Fibroblast of pulmonary artery (primary cell): Measurements from ENCODE around the gene FAM193B.

Source experiments
- DNase-seq: peaks from one replicate; pipeline ENCODE4 v3.0.0-alpha.2; 2010; ENCODE audit warnings: low read depth
- H3K4me3 ChIP-seq: replicated peaks from 2 replicates; pipeline ENCODE4 v1.5.1; 2011; ENCODE audit warnings: low read depth, mild to moderate bottlenecking, control low read depth, low read length, moderate library complexity
- CTCF ChIP-seq: IDR thresholded peaks from 2 replicates; pipeline ENCODE4 v1.5.1; 2011; ENCODE audit warnings: mild to moderate bottlenecking, control low read depth, low read length, inconsistent platforms; ENCODE audit errors: missing control alignments

Gene FAM193B

GRCh38 chr5:177470759-177471536 lies 83.4 kb downstream of the FAM193B start:
- peak overlapping the region; percentile 77 for H3K4me3 ChIP-seq
- no peak for DNase-seq
- no peak for TF ChIP-seq CTCF
